A549 treated with AZD9567 at 1 μM for 4 hours (cell line): ENCODE results near the gene FKBP10. TPM values are rescaled to one million over a fixed set of nuclear protein-coding genes. Genes with fewer than 3 reads are reported as not detected.

Experiments used
- total RNA-seq: library from RNA; stranded (reverse); fragments of 200-300 nt; extraction: Qiagen RNA extraction; gene quantifications from 5 replicates; pipeline ENCODE4 v1.2.3, GENCODE V29; 2022; ENCODE audit not compliant: insufficient read depth

The FKBP10 gene, protein sequence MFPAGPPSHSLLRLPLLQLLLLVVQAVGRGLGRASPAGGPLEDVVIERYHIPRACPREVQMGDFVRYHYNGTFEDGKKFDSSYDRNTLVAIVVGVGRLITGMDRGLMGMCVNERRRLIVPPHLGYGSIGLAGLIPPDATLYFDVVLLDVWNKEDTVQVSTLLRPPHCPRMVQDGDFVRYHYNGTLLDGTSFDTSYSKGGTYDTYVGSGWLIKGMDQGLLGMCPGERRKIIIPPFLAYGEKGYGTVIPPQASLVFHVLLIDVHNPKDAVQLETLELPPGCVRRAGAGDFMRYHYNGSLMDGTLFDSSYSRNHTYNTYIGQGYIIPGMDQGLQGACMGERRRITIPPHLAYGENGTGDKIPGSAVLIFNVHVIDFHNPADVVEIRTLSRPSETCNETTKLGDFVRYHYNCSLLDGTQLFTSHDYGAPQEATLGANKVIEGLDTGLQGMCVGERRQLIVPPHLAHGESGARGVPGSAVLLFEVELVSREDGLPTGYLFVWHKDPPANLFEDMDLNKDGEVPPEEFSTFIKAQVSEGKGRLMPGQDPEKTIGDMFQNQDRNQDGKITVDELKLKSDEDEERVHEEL
- total RNA-seq = 91.9 to 106 TPM (median 105 TPM) in 5 replicates

DNA sequence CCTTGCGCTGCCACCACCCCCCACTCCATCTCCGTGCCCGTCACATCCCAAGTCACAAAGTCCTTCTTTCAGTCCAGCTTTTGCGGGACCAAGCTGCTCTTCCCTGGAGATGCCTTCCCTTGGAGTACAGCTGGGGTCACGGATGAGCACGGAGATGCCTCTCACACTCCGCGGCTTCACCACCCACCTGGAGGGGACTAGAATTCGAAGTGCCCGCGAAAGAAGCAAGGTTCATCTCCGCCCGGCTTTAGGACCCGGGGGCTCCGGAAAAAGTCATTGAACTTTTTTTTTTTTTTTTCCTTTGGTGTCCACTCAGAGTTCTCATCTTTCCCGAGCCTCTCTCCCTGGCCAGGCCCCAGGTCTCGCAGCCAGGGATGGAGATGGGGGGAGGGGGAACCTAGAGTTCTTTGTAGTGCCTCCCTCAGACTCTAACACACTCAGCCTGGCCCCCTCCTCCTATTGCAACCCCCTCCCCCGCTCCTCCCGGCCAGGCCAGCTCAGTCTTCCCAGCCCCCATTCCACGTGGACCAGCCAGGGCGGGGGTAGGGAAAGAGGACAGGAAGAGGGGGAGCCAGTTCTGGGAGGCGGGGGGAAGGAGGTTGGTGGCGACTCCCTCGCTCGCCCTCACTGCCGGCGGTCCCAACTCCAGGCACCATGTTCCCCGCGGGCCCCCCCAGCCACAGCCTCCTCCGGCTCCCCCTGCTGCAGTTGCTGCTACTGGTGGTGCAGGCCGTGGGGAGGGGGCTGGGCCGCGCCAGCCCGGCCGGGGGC is at the start of gene FKBP10:
FKBP10 (plus strand) TSS at position 624 of the 771 bp plus-strand sequence; CDS start at position 655, 31 bp downstream.

DNA sequence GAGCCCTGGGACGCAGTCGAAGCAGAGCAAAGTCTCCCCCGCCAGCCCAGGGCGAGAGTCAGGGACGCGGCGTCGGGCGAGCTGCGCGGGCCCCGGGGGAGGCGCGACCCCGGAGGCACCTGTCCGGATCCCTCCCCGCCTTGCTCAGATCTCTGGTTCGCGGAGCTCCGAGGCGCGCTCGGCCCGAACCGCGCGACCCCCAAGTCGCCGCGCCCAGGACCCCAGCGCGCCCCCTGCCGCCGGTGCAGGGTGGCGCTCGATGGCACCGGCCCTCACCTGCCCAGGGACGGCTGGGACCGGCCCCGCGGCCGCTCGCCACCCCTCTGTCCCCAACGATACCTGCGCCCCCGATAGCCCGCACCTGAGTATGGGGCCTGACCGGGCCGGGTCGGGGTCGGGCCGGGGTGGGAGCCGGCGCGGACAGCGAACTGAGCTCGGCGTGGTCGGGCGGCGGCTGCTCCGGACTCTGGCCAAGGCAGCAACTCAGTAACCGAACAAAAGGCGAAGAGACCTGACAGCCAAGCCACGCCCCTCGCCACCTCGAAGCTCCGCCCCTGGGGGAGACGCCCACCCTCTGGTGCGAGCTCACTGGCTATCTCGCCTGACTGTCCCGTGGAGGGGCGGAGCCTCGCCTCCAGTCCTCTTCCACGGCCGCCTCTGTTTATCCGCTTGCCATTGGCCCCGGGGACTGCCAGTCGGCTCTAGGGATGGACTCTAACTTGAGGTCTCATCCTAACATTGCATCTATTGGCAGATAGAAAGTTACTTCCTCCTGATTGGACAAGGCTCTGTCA is 26.4 kb upstream of the FKBP10 start, which contains the start of gene JUP:
JUP (minus strand) TSS at position 485 of the 794 bp plus-strand sequence. CDS start 14,857 bp downstream, outside the sequence.

GRCh38 chr17:41811549-41812380 is 1.0 kb upstream of the FKBP10 start, which contains the start of gene P3H4:
Gene P3H4 (minus strand): TSS chr17:41811949. CDS start chr17:41811915, 34 bp downstream.

DNA sequence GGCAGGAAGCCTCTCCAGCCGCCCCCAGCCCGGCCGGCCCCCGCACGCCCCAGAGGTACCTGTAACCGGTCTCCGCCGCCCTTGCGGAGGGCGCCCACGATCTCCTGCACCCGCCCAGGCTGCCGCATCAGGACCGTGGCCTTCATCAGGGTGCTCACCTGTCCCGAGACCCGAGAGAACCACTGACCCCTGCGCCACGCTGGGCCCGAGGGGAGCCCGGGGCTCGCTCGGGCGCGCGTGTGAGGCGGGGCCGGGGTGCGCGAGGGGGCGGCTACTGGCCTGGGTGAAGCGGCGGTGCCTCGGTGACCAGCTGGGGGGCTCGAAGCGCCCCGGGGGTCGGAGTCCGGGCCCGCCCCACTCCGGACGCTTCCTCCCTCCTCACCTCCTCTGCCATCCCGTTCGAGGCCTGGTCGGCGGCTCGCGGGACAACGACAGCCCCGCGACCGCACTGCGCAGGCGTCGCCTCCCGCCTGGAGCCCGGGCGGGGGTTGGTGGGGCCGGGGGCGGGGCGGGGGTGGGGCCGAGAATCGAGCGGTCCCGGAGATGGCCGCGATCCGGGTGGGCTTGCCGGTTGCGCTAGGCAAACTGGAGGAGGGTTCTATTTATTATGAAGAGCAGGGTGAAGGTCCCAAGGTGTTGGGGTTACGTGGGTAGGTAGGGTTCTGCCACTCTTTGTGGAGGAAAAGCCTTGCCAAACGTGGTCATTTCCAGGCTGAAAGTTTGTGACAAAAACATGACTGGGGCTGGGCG is 23.2 kb downstream of the FKBP10 start, which contains the start of gene NT5C3B:
NT5C3B (minus strand) TSS at position 433 of the 750 bp plus-strand sequence; CDS start at position 394, 39 bp downstream.

GRCh38 chr17:41837761-41838538 is 25.1 kb downstream of the FKBP10 start, which contains the start of gene KLHL10:
Gene KLHL10 (plus strand): TSS chr17:41837825. CDS start chr17:41837933, 108 bp downstream.

DNA sequence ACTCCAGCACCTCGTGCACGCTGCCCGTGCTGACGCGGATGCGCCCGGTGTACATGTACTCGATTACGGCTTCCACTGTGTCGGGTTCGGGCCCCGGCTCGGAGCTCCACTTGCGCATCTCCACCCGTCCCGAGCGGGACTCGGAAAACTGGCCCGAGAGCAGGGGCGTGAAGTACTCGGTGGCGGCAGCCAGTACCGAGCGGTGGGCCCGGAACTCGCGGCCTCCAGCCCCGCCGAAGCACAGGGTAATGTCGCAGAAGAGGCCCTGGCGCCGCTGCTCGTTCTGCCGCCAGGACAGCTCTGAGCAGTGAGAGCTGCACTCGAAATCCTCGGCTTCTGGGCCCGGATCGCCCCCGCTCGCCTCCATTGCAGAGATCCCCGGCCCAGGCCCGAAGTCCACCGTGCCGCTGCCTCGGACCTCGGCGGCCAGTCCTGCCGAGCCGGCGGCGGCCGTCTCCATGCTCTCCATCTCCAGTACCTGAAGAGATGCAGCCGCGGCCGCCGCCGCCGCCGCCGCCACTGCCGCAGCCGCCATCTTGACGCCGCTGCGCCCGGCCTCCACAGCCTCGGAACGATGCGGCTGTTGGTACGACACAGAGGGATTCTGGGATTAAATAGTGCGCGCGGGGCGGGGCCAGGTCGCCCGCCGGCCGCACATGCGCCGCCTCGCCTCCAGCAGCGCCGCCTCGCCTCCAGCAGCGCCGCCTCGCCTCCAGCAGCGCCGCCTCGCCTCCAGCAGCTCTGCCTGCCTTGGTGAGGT is 52.2 kb downstream of the FKBP10 start, which contains the start of gene KLHL11:
KLHL11 (minus strand) TSS at position 588 of the 760 bp plus-strand sequence; CDS start at position 535, 53 bp downstream.

Other genes starting within 250 kb of the FKBP10 start
- not detected in 5 replicates for gene KRT9, start 240.9 kb upstream of the FKBP10 start, total RNA-seq
- 0.08 to 0.13 TPM (median 0.10 TPM) in 3 of 5 replicates, not detected in the others for gene KRT14, start 226.1 kb upstream of the FKBP10 start, total RNA-seq
- gene KRT16, start 200.2 kb upstream of the FKBP10 start, total RNA-seq = 0.46 to 0.75 TPM (median 0.64 TPM) in 4 of 5 replicates, not detected in the other
- 0.64 to 0.87 TPM (median 0.80 TPM) in 4 of 5 replicates, not detected in the other for gene KRT17, start 188.4 kb upstream of the FKBP10 start, total RNA-seq
- gene EIF1, start 124.1 kb upstream of the FKBP10 start, total RNA-seq = 1,249 to 1,572 TPM (median 1,406 TPM) in 5 replicates
- 0.23 TPM in 1 of 5 replicates, not detected in the others for gene GAST, start 100.7 kb upstream of the FKBP10 start, total RNA-seq
- 1.6 to 10.1 TPM (median 2.0 TPM) in 5 replicates for gene HAP1, start 78.4 kb upstream of the FKBP10 start, total RNA-seq
- gene JUP, start 26.3 kb upstream of the FKBP10 start, total RNA-seq = 92.8 to 115 TPM (median 106 TPM) in 5 replicates
- 25.5 to 36.4 TPM (median 34.4 TPM) in 5 replicates for gene P3H4, start 1.1 kb upstream of the FKBP10 start, total RNA-seq
- gene NT5C3B, start 23.2 kb downstream of the FKBP10 start, total RNA-seq = 97.2 to 149 TPM (median 112 TPM) in 5 replicates
- 0.07 to 0.15 TPM in 2 of 5 replicates, not detected in the others for gene KLHL10, start 24.8 kb downstream of the FKBP10 start, total RNA-seq
- 2.8 to 3.2 TPM (median 2.8 TPM) in 5 replicates for gene KLHL11, start 52.4 kb downstream of the FKBP10 start, total RNA-seq
- gene ACLY, start 105.9 kb downstream of the FKBP10 start, total RNA-seq = 243 to 288 TPM (median 264 TPM) in 5 replicates
- gene ODAD4, start 117.6 kb downstream of the FKBP10 start, total RNA-seq = 0.99 to 2.7 TPM (median 1.3 TPM) in 5 replicates
- gene CNP, start 153.8 kb downstream of the FKBP10 start, total RNA-seq = 67.3 to 81.4 TPM (median 70.7 TPM) in 5 replicates
- gene DNAJC7, start 204.4 kb downstream of the FKBP10 start, total RNA-seq = 105 to 127 TPM (median 106 TPM) in 5 replicates
- 33.6 to 48.8 TPM (median 46.7 TPM) in 5 replicates for gene NKIRAS2, start 207.1 kb downstream of the FKBP10 start, total RNA-seq
- 0.48 to 0.79 TPM (median 0.51 TPM) in 5 replicates for gene C17orf113, start 237.6 kb downstream of the FKBP10 start, total RNA-seq